ENCODE data around the gene CXorf66. TPM values are rescaled to one million over a fixed set of nuclear protein-coding genes. Genes with fewer than 3 reads are reported as not detected.
"Not testable (repeated sequence)": the region's sequence is repeated elsewhere in the genome, so short reads cannot be mapped to it uniquely, and the experiment has no call there.

CXorf66 gene
- total RNA-seq, 3 donors from 2014 or later: not detected

DNA sequence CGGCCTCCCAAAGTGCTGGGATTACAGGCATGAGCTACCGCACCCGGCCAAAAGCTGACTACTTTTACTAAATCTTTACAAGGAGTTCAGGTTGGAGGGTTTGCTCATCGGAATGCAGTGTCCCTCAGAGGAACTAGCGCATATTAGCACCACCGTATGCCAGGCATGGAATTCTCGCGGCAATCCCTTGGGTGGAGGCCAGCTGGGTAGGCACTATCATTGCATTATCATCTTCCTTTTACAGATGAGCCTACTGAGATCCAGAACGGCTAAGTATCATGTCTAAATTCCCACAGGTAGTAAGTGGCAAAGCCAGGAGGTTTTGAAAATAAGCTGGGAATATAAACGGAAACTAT, 6.1 kb upstream of the CXorf66 start:
- Histone ChIP-seq H3K9me3 (no peaks in the 10 kb centered on the region), H3K36me3 (ENCODE audit: low read depth) (no peaks in the 10 kb centered on the region), H3K4me3 (no peak overlapping the region), H3K4me1 (ENCODE audit: low read depth) (no peaks in the 10 kb centered on the region)
- intact Hi-C loops (cut with DNase I, micrococcal nuclease): no loop called here
- no peak for ATAC-seq
- no peak for DNase-seq
- TF ChIP-seq CTCF (IDR thresholded peaks at IDR 0.05): no peak

DNA sequence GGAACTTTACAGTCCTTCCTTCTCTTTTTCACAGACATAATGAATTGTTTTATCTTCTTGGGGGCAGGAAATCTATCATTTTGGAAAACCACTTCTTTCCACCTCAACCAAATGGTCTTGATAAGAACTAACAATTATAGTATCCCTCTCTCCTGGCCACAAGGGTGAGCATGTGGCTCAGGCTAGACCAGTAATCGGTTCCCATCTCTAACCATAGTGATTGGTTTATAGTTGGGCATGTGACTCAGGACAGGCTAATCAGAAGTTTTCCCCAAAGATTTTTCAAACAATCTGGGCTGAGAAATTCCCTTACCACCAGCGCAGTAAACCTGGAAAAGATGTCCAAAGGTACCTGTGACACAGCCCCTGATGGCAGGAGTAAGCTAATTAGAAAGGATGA, 4.0 kb upstream of the CXorf66 start:
- no peak for DNase-seq
- intact Hi-C loops (cut with DNase I, micrococcal nuclease): no loop called here
- Histone ChIP-seq H3K4me3 (no peak overlapping the region), H3K4me1 (ENCODE audit: low read depth) (no peaks in the 10 kb centered on the region), H3K9me3 (no peaks in the 10 kb centered on the region), H3K36me3 (ENCODE audit: low read depth) (no peaks in the 10 kb centered on the region)
- no peak for TF ChIP-seq CTCF (IDR thresholded peaks at IDR 0.05)
- ATAC-seq: no peak

GRCh38 chrX:139967750-139968149, 2.4 kb upstream of the CXorf66 start:
- H3K4me3 ChIP-seq: no peak overlapping the region
- no peaks in the 10 kb centered on the region for H3K9me3 ChIP-seq
- intact Hi-C loops (cut with DNase I, micrococcal nuclease): no loop called here
- DNase-seq (no peak), ATAC-seq (no peak)
- TF ChIP-seq CTCF (IDR thresholded peaks at IDR 0.05): no peak
- H3K36me3 ChIP-seq (ENCODE audit: low read depth): no peaks in the 10 kb centered on the region
- H3K4me1 ChIP-seq (ENCODE audit: low read depth): no peaks in the 10 kb centered on the region

GRCh38 chrX:139967300-139967699, 2.0 kb upstream of the CXorf66 start:
- no peak overlapping the region for H3K4me3 ChIP-seq
- intact Hi-C loops (cut with DNase I, micrococcal nuclease): no loop called here
- DNase-seq (peak in 1 of 3 donors; percentile 18), ATAC-seq (peak; percentile 60)
- no peaks in the 10 kb centered on the region for H3K36me3 ChIP-seq (ENCODE audit: low read depth)
- H3K9me3 ChIP-seq: no peaks in the 10 kb centered on the region
- TF ChIP-seq CTCF (IDR thresholded peaks at IDR 0.05): no peak
- H3K4me1 ChIP-seq (ENCODE audit: low read depth): no peaks in the 10 kb centered on the region

GRCh38 chrX:139966159-139966558, 838 bp upstream of the CXorf66 start:
- H3K4me3 ChIP-seq; intact Hi-C loops (cut with DNase I, micrococcal nuclease); H3K36me3 ChIP-seq (ENCODE audit: low read depth); H3K9me3 ChIP-seq; ATAC-seq; H3K4me1 ChIP-seq (ENCODE audit: low read depth): not testable (repeated sequence)
- DNase-seq: peak in 1 of 3 donors; percentile 10

DNA sequence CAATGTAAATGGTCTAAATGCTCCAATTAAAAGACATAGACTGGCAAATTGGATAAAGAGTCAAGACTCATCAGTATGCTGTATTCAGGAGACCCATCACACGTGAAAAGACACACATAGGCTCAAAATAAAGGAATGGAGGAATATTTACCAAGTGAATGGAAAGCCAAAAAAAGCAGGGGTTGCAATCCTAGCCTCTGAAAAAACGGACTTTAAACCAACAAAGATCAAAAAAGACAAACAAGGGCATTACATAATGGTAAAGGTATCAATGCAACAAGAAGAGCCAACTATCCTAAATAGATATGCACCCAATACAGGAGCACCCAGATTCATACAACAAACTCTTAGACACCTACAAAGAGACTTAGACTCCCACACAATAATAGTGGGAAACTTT, 4.2 kb downstream of the CXorf66 start:
- H3K36me3 ChIP-seq (ENCODE audit: low read depth); intact Hi-C loops (cut with DNase I, micrococcal nuclease); H3K9me3 ChIP-seq; DNase-seq; H3K4me1 ChIP-seq (ENCODE audit: low read depth); ATAC-seq; H3K4me3 ChIP-seq: not testable (repeated sequence)

DNA sequence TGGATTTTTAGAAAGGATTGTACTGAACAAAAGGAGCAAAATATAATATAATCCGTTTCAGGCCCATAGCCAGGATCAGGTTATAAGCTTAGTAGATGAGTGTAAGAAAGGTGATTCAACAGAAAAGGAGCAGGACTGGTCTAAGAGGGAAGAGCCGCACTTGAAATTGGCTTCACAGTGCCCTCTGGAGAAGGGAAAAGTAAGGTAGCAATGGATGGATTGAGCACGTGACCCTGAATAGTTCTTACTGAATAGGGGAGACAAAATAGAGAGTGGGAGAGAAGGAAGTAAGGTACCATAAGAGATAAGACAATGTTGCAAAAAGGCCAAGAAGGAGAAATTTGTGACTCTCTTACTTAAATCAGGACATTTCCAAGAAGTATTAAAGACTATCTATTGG, 15.6 kb downstream of the CXorf66 start:
- Histone ChIP-seq H3K9me3 (no peaks in the 10 kb centered on the region), H3K4me3 (no peak overlapping the region), H3K4me1 (ENCODE audit: low read depth) (no peaks in the 10 kb centered on the region), H3K36me3 (ENCODE audit: low read depth) (no peaks in the 10 kb centered on the region)
- ATAC-seq: no peak
- no peak for DNase-seq
- no peak for TF ChIP-seq CTCF (IDR thresholded peaks at IDR 0.05)
- intact Hi-C loops (cut with DNase I, micrococcal nuclease): no loop called here

Measured in mucosa of descending colon (tissue), 3 donors.